Uterus (tissue), 4 donors: ENCODE data around the gene PBX1. TPM values are rescaled to one million over a fixed set of nuclear protein-coding genes. Genes with fewer than 3 reads are reported as not detected.

Experiments used
- DNase-seq, 2 donors: peaks; one replicate each; pipeline ENCODE4 v3.0.0-alpha.2; 2019 to 2020
- H3K27ac ChIP-seq, 2 donors: fragments of 200-600 bp; sonication (generic); 1 replicate in 1 of 2; 2 replicates in 1 of 2; pipeline ENCODE4 v1.5.1; 2016 to 2018
- H3K27me3 ChIP-seq, 2 donors: fragments of 200-600 bp; sonication (generic); one replicate each; pipeline ENCODE4 v1.5.1; 2018 to 2019; ENCODE audit warnings: control low read depth in 1 of 2
- H3K36me3 ChIP-seq, 2 donors: fragments of 200-600 bp; sonication (generic); one replicate each; pipeline ENCODE4 v1.5.1; 2019; ENCODE audit warnings: control low read depth in 1 of 2
- H3K4me1 ChIP-seq, 2 donors: fragments of 200-600 bp; sonication (generic); one replicate each; pipeline ENCODE4 v1.5.1; 2018 to 2019; ENCODE audit warnings: control low read depth in 1 of 2
- H3K4me3 ChIP-seq, 2 donors: fragments of 200-600 bp; sonication (generic); 1 replicate in 1 of 2; 2 replicates in 1 of 2; pipeline ENCODE4 v1.5.1; 2018 to 2019; ENCODE audit warnings: mild to moderate bottlenecking in 1 of 2
- H3K9me3 ChIP-seq, 2 donors: fragments of 200-600 bp; sonication (generic); one replicate each; pipeline ENCODE4 v1.5.1; 2019; ENCODE audit warnings: control low read depth in 1 of 2
- POLR2A ChIP-seq, 2 donors: fragments of 450-650 bp; IDR thresholded peaks; one replicate each; pipeline ENCODE4 v1.6.1; 2016; ENCODE audit warnings: antibody characterized with exemption in 2 of 2, mild to moderate bottlenecking in 1 of 2, moderate library complexity in 1 of 2
- intact Hi-C: fragments of 100-400 bp; cut with DNase I; formaldehyde crosslinking; loops from one replicate; pipeline ENCODE4 v1.15.1; 2023; ENCODE audit warnings: low total_unique reads
- total RNA-seq, 4 donors: library from RNA; depleted of rRNA in 3 of 4; stranded (reverse); fragments of >200 nt in 3 of 4; gene quantifications; one replicate each; pipeline versions ENCODE4 v1.1.0 to v1.2.4, GENCODE V29; 2014 to 2023
- TF ChIP-seq, protein P1 (sequence below), 4 experiments: fragments of 200-600 bp in 2 of 4; fragments of 450-650 bp in 2 of 4; sonication (generic) in 2 of 4; IDR thresholded peaks; one replicate each; pipeline ENCODE4 v1.5.1; 2016 to 2019; ENCODE audit warnings: antibody characterized with exemption in 4 of 4, mild to moderate bottlenecking in 2 of 4, moderate library complexity in 1 of 4
- donor health status: DM: yes; HTN: yes; CAD: no.

The PBX1 gene
- total RNA-seq, 4 donors from 2014 or later = 122 to 831 (median 207) TPM

DNA sequence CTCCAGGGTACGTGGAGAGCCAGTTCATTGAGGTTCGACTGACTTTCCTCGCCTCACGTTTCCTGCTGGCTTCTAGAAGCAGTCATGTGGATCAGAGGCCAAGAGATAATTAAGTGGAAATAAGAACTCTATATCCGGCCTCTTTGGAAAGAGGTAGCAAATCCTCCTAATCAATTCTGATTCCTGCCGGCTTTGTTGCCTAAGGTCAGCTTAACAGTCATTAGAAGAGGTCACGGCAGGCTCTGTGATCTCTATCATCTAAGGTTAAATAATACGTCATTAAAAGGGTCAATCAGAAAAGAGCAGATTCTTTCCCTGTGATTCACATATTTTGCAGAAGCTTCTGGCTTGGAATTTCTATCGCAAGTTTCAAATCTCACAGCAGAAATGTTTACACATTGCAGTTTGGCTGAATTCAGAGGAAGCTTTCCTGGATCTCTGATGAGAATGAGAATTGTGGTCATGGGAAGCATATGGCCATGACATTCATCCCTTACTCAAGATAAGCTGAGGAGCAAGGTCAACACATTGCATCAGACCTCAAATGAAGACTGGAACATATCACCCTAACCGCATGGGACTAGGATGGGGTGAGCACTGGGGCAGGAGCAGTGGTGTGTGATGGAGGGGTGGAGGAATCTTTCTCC is 189.4 kb downstream of the PBX1 start:
- peaks cover 12 to 26% of the 10 kb centered on the region in 2 donors for H3K4me1 ChIP-seq

DNA sequence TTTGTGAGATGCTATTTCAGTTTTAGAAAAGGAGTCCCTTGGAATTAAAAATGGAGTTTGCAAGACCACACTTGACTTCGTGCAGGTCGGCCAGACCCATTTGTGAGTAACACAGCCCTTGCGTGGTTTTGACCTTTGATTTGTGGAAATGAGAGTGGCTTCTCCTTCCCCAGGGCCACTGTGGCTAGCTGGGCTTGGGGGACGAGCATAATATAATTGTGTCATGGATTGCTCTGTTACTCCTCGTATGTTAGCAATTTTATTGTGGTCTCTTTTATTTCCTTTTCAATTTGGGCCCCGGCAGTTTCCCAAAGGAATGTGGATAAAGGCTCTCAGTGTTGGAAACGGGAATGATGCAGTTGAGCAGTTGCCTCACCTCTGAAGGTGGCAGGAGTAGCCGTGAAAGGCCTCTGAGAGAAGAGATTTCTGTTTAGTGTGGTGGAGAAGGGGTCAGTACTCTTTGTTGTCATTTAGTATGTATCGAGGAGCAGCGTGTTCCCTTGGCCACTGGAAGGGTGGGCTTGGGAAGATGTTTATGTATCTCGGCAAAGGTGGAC is 194.6 kb downstream of the PBX1 start:
- Histone ChIP-seq H3K27ac (peak overlapping the region; percentile 91 to 93), H3K4me3 (peak overlapping the region in 1 of 2 donors; percentile 16), H3K36me3 (no peaks in the 10 kb centered on the region), H3K27me3 (no peaks in the 10 kb centered on the region), H3K9me3 (no peaks in the 10 kb centered on the region), H3K4me1 (peaks cover 9 to 23% of the 10 kb centered on the region in 2 donors)
- no peak for TF ChIP-seq POLR2A (IDR thresholded peaks at IDR 0.05)
- TF ChIP-seq, protein P1, sequence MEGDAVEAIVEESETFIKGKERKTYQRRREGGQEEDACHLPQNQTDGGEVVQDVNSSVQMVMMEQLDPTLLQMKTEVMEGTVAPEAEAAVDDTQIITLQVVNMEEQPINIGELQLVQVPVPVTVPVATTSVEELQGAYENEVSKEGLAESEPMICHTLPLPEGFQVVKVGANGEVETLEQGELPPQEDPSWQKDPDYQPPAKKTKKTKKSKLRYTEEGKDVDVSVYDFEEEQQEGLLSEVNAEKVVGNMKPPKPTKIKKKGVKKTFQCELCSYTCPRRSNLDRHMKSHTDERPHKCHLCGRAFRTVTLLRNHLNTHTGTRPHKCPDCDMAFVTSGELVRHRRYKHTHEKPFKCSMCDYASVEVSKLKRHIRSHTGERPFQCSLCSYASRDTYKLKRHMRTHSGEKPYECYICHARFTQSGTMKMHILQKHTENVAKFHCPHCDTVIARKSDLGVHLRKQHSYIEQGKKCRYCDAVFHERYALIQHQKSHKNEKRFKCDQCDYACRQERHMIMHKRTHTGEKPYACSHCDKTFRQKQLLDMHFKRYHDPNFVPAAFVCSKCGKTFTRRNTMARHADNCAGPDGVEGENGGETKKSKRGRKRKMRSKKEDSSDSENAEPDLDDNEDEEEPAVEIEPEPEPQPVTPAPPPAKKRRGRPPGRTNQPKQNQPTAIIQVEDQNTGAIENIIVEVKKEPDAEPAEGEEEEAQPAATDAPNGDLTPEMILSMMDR (IDR thresholded peaks at IDR 0.05) = no peak
- DNase-seq = no peak
- intact Hi-C loops = no loop called here

More for the DNA sequence above, 189.4 kb downstream of the PBX1 start:
- peak; percentile 60 to 76 for DNase-seq
- H3K36me3 ChIP-seq = no peaks in the 10 kb centered on the region
- H3K9me3 ChIP-seq = no peaks in the 10 kb centered on the region
- H3K4me3 ChIP-seq = no peak overlapping the region
- no peaks in the 10 kb centered on the region for H3K27me3 ChIP-seq
- peak overlapping the region; percentile 91 to 93 for H3K27ac ChIP-seq
- TF ChIP-seq, protein P1 (IDR thresholded peaks at IDR 0.05) = no peak
- no peak for TF ChIP-seq POLR2A (IDR thresholded peaks at IDR 0.05)
- intact Hi-C loops = no loop called here

DNA sequence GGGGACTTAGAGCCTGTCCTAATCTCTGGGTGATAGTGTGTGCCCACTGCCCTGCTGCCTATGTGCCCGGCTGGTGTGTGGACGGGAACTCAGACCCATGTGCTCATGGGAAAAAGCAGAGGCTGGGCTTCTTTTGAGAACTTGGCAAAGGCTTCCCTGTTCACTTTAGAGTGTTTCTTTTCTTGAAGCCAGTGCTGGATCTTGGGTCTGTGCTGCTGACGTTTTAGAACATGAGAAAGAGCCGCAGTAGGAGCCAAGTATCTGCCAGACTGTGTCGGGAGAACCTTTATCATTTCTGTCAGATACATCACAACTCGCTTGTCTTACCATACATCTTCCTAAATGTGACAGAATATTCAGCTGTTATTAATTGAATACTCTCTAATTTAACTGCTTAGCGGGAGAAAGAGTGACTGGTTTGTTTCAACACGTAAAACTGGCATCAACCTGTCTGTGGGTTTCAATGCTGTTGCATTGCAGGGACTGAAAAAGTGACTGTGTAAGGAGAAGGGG is 195.2 kb downstream of the PBX1 start:
- H3K4me1 ChIP-seq = peaks cover 9 to 24% of the 10 kb centered on the region in 2 donors

DNA sequence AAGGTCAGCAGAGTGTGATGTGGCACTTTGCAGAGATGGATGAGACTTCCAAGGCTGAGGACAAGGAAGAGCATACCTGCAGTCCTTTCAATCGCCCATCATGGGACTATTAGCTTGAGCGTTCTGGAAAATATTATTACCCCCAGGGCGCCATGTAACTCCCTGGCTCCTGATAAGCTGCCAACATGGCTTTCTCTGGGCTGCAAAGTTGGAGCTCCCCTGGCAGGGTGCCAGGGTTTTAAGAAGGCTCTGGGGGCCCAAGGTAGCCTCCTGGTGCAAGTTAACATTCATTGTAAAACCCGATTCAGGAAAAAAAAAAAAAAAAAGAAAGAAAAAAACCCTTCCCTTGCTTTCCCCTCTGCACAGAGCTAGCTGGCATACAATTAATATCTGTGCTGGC is 196.7 kb downstream of the PBX1 start:
- Histone ChIP-seq H3K9me3 (no peaks in the 10 kb centered on the region), H3K4me3 (no peak overlapping the region), H3K27ac (peak overlapping the region; percentile 91 to 93), H3K27me3 (no peaks in the 10 kb centered on the region), H3K4me1 (peaks cover 9 to 19% of the 10 kb centered on the region in 2 donors), H3K36me3 (no peaks in the 10 kb centered on the region)
- intact Hi-C loops = no loop called here
- no peak for DNase-seq
- TF ChIP-seq, protein P1 (IDR thresholded peaks at IDR 0.05) = no peak
- TF ChIP-seq POLR2A (IDR thresholded peaks at IDR 0.05) = no peak

More for the DNA sequence above, 195.2 kb downstream of the PBX1 start:
- no peak for TF ChIP-seq POLR2A (IDR thresholded peaks at IDR 0.05)
- TF ChIP-seq, protein P1 (IDR thresholded peaks at IDR 0.05) = no peak
- peak; percentile 71 to 87 for DNase-seq
- Histone ChIP-seq H3K4me3 (peak overlapping the region in 1 of 2 donors; percentile 16), H3K27ac (peak overlapping the region; percentile 91 to 93), H3K27me3 (no peaks in the 10 kb centered on the region), H3K36me3 (no peaks in the 10 kb centered on the region), H3K9me3 (no peaks in the 10 kb centered on the region)
- intact Hi-C loops = no loop called here

DNA sequence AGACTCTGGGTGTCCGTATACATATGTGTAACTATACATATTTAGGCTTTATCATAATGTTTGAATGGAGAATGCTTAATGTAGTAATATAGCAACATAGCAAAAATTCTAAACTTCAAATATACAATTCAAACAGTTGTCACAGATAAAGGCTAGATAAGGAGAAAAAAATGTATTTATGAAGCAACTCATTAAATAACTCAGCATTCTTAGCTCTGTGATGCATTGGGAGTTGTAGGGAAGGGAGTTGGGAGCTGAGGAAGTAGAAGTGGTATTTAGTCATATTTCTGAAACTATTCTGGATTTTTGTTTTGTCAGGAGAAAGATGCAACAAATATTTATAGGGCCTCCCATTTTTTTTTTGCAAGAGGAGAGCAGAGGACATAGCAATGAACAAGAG is 197.8 kb downstream of the PBX1 start:
- peaks cover 9 to 19% of the 10 kb centered on the region in 2 donors for H3K4me1 ChIP-seq
- H3K27ac ChIP-seq = peak overlapping the region; percentile 79 to 93
- intact Hi-C loops = no loop called here
- TF ChIP-seq, protein P1 (IDR thresholded peaks at IDR 0.05) = no peak
- no peak for TF ChIP-seq POLR2A (IDR thresholded peaks at IDR 0.05)
- H3K36me3 ChIP-seq = no peaks in the 10 kb centered on the region
- H3K4me3 ChIP-seq = no peak overlapping the region
- H3K9me3 ChIP-seq = no peaks in the 10 kb centered on the region
- no peak for DNase-seq
- no peaks in the 10 kb centered on the region for H3K27me3 ChIP-seq
